HCT116 (cell line): ENCODE data around the gene ACP5. TPM values are rescaled to one million over a fixed set of nuclear protein-coding genes. Genes with fewer than 3 reads are reported as not detected.

Experiments
- ATAC-seq: fragments of 200-7000 bp; cut with Tn5 transposase; 2 replicates; pipeline ENCODE4 v1.9.1; 2020; ENCODE audit warnings: mild to moderate bottlenecking, moderate library complexity
- BruUV-seq: library from RNA; stranded (reverse); fragments of 400-500 nt; replicated peaks from 2 replicates; lab custom pipeline; 2021; lab: Mats Ljungman, UMichigan
- CTCF ChIA-PET: fragments of 300-600 bp; sonication (Branson Sonifier 250); formaldehyde crosslinking; loops from one replicate; lab custom pipeline; 2021; ENCODE audit warnings: antibody characterized with exemption; lab: Charles Lee
- POLR2A ChIA-PET: fragments of 300-600, 350-600 bp; sonication (Branson Sonifier 250); formaldehyde crosslinking; loops from one replicate; lab custom pipeline; 2021; ENCODE audit warnings: antibody characterized with exemption; lab: Charles Lee
- RAD21 ChIA-PET, 2 experiments: fragments of 300-600 bp; sonication (Branson Sonifier 250); formaldehyde crosslinking; loops; one replicate each; lab custom pipeline; 2023; ENCODE audit warnings: low total read pairs in 2 of 2; ENCODE audit not compliant: uncharacterized antibody in 2 of 2, unreplicated experiment in 2 of 2, low non-redundant PET in 1 of 2; lab: Charles Lee
- DNase-seq: peaks from one replicate; pipeline ENCODE4 v3.0.0-alpha.2; 2010; ENCODE audit warnings: low read depth, low spot score
- H2AFZ ChIP-seq: fragments of 200-600 bp; shearing (Covaris generic), sonication (generic); 2 replicates; pipeline ENCODE4 v1.6.1; 2017; ENCODE audit warnings: low read depth, mixed run types, mixed read lengths, antibody characterized with exemption, low read length; ENCODE audit not compliant: poor library complexity, severe bottlenecking
- H3K27ac ChIP-seq: 2 replicates; pipeline ENCODE4 v1.5.1; 2012; ENCODE audit warnings: low read depth, low read length
- H3K27me3 ChIP-seq: fragments of 200-600 bp; sonication (generic); 2 replicates; pipeline ENCODE4 v1.6.1; 2016; ENCODE audit warnings: mixed run types, low read length, mixed read lengths; ENCODE audit not compliant: insufficient read depth
- H3K36me3 ChIP-seq, 2 experiments: fragments of 200-500 bp in 1 of 2; fragments of 200-600 bp in 1 of 2; sonication (Bioruptor generic) in 1 of 2; sonication (generic) in 1 of 2; 2 replicates each; pipeline versions ENCODE4 v1.5.1 to v1.6.1; 2014 to 2016; ENCODE audit warnings: low read length in 2 of 2, inconsistent platforms in 1 of 2, mixed read lengths in 1 of 2, mixed run types in 1 of 2; ENCODE audit not compliant: insufficient read depth in 2 of 2, control insufficient read depth in 1 of 2
- H3K4me1 ChIP-seq, 2 experiments: fragments of 200-600 bp in 1 of 2; sonication (generic) in 1 of 2; 2 replicates each; pipeline versions ENCODE4 v1.5.1 to v1.6.1; 2012 to 2017; ENCODE audit warnings: low read length in 2 of 2, inconsistent platforms in 1 of 2, mild to moderate bottlenecking in 1 of 2, mixed read lengths in 1 of 2, mixed run types in 1 of 2, moderate library complexity in 1 of 2; ENCODE audit not compliant: insufficient read depth in 2 of 2, control insufficient read depth in 1 of 2
- H3K4me2 ChIP-seq: fragments of 200-600 bp; sonication (generic); 2 replicates; pipeline ENCODE4 v1.6.1; 2017; ENCODE audit warnings: mixed run types, low read length, mixed read lengths
- H3K4me3 ChIP-seq, 2 experiments: fragments of 200-600 bp in 1 of 2; sonication (generic) in 1 of 2; replicated peaks in 1 of 2; 2 replicates each; pipeline ENCODE4 v1.5.1; 2011 to 2016; ENCODE audit warnings: low read length in 2 of 2, control low read depth in 1 of 2, low read depth in 1 of 2, mild to moderate bottlenecking in 1 of 2, mixed read lengths in 1 of 2, mixed run types in 1 of 2
- H3K79me2 ChIP-seq: fragments of 200-600 bp; sonication (generic); 2 replicates; pipeline ENCODE4 v1.6.1; 2017; ENCODE audit warnings: mild to moderate bottlenecking, mixed run types, low read length, moderate library complexity, mixed read lengths; ENCODE audit not compliant: insufficient read depth
- H3K9ac ChIP-seq: fragments of 200-600 bp; sonication (generic); 2 replicates; pipeline ENCODE4 v1.6.1; 2016; ENCODE audit warnings: low read length, mixed read lengths
- H3K9me2 ChIP-seq: fragments of 200-600 bp; sonication (generic), shearing (Covaris generic); 2 replicates; pipeline ENCODE4 v1.6.1; 2017; ENCODE audit warnings: mixed run types, mild to moderate bottlenecking, moderate library complexity; ENCODE audit not compliant: insufficient read depth
- H3K9me3 ChIP-seq, 2 experiments: fragments of 200-500 bp in 1 of 2; fragments of 200-600 bp in 1 of 2; sonication (Bioruptor generic) in 1 of 2; sonication (generic) in 1 of 2; 2 replicates each; pipeline ENCODE4 v1.6.1; 2014 to 2017; ENCODE audit warnings: low read length in 2 of 2, mixed read lengths in 2 of 2, inconsistent platforms in 1 of 2, low read depth in 1 of 2, mild to moderate bottlenecking in 1 of 2, mixed run types in 1 of 2, moderate library complexity in 1 of 2; ENCODE audit not compliant: control insufficient read depth in 1 of 2, insufficient read depth in 1 of 2
- H4K20me1 ChIP-seq: fragments of 200-600 bp; sonication (generic), shearing (Covaris generic); 2 replicates; pipeline ENCODE4 v1.6.1; 2017; ENCODE audit warnings: mixed run types, mild to moderate bottlenecking, moderate library complexity; ENCODE audit not compliant: insufficient read depth
- ATF3 ChIP-seq: IDR thresholded peaks from 2 replicates; pipeline ENCODE4 v1.6.1; 2012
- CBX3 ChIP-seq: IDR thresholded peaks from 2 replicates; pipeline ENCODE4 v1.6.1; 2012; ENCODE audit warnings: low read depth
- EGR1 ChIP-seq: IDR thresholded peaks from 2 replicates; pipeline ENCODE4 v1.6.1; 2012; ENCODE audit warnings: low read depth
- ELF1 ChIP-seq: IDR thresholded peaks from 2 replicates; pipeline ENCODE4 v1.6.1; 2012; ENCODE audit warnings: low read depth, borderline replicate concordance
- EZH2 ChIP-seq: fragments of 200-600 bp; sonication (generic); IDR thresholded peaks from 2 replicates; pipeline ENCODE4 v1.6.1; 2017; ENCODE audit warnings: antibody characterized with exemption, mixed run types
- EZH2phosphoT487 ChIP-seq: fragments of 200-600 bp; IDR thresholded peaks from 2 replicates; pipeline ENCODE4 v1.6.1; 2018; ENCODE audit warnings: antibody characterized with exemption, borderline replicate concordance
- FOSL1 ChIP-seq: IDR thresholded peaks from 2 replicates; pipeline ENCODE4 v1.6.1; 2012; ENCODE audit warnings: low read depth
- JUND ChIP-seq: IDR thresholded peaks from 2 replicates; pipeline ENCODE4 v1.6.1; 2012
- MAX ChIP-seq: IDR thresholded peaks from 2 replicates; pipeline ENCODE4 v1.6.1; 2012
- POLR2A ChIP-seq: IDR thresholded peaks from 2 replicates; pipeline ENCODE4 v1.7.0; 2011; ENCODE audit warnings: borderline replicate concordance; ENCODE audit not compliant: insufficient read depth, insufficient read length; ENCODE audit errors: extremely low read depth
- POLR2AphosphoS5 ChIP-seq: IDR thresholded peaks from 2 replicates; pipeline ENCODE4 v1.6.1; 2011; ENCODE audit warnings: mild to moderate bottlenecking, low read depth, low read length, moderate library complexity
- RAD21 ChIP-seq: IDR thresholded peaks from 2 replicates; pipeline ENCODE4 v1.6.1; 2012; ENCODE audit warnings: low read depth, mild to moderate bottlenecking
- REST ChIP-seq: IDR thresholded peaks from 2 replicates; pipeline ENCODE4 v1.6.1; 2012; ENCODE audit warnings: low read depth
- SIN3A ChIP-seq: IDR thresholded peaks from 2 replicates; pipeline ENCODE4 v1.6.1; 2012; ENCODE audit warnings: low read depth
- SP1 ChIP-seq: IDR thresholded peaks from 2 replicates; pipeline ENCODE4 v1.6.1; 2012; ENCODE audit warnings: low read depth
- SRF ChIP-seq: IDR thresholded peaks from 2 replicates; pipeline ENCODE4 v1.6.1; 2012; ENCODE audit warnings: low read depth
- TCF7L2 ChIP-seq: IDR thresholded peaks from 2 replicates; pipeline ENCODE4 v1.7.0; 2011; ENCODE audit warnings: borderline replicate concordance, inconsistent platforms; ENCODE audit not compliant: insufficient read depth, insufficient read length; ENCODE audit errors: extremely low read depth
- YY1 ChIP-seq: IDR thresholded peaks from 2 replicates; pipeline ENCODE4 v1.6.1; 2011; ENCODE audit warnings: low read length, low read depth, moderate library complexity, mild to moderate bottlenecking; ENCODE audit not compliant: insufficient replicate concordance; ENCODE audit errors: extremely low read depth
- ZBTB33 ChIP-seq: IDR thresholded peaks from 2 replicates; pipeline ENCODE4 v1.6.1; 2011; ENCODE audit warnings: mild to moderate bottlenecking, low read length, moderate library complexity; ENCODE audit not compliant: insufficient replicate concordance; ENCODE audit errors: extremely low read depth
- ZFX ChIP-seq: fragments of 450-650 bp; IDR thresholded peaks from 2 replicates; pipeline ENCODE4 v1.6.1; 2017
- intact Hi-C: fragments of 100-400 bp; cut with micrococcal nuclease; formaldehyde crosslinking; loops from 2 replicates; pipeline ENCODE4 v1.10.0; 2022
- total RNA-seq: library from RNA; stranded (reverse); gene quantifications from one replicate; pipeline ENCODE4 v1.2.1, GENCODE V29; 2021; ENCODE audit not compliant: unreplicated experiment

ACP5 gene
- total RNA-seq, 1 experiment from 2014 or later = 1.2 TPM

- Histone ChIP-seq H3K9ac (peak within 1 kb of the TSS; percentile 73), H3K79me2 (peaks cover 21% of the 10 kb centered on the region), H4K20me1 (no peaks in the 10 kb centered on the region), H3K27ac (peak within 1 kb of the TSS; percentile 90), H3K36me3 (no peaks in the 10 kb centered on the region), H2AFZ (no peak within 1 kb of the TSS), H3K4me1 (peaks cover 25 to 39% of the 10 kb centered on the region in 2 experiments), H3K27me3 (no peaks in the 10 kb centered on the region), H3K9me2 (no peaks in the 10 kb centered on the region), H3K4me2 (peak within 1 kb of the TSS; percentile 91), H3K9me3 (no peaks in the 10 kb centered on the region), H3K4me3 (peak within 1 kb of the TSS; percentile 64 to 94)
- BruUV-seq = TSS peak; percentile 79
- peak; percentile 97 for DNase-seq
- CTCF ChIA-PET = interaction anchor here (1.0 to 1.9 kb wide), 3 partner anchors 30 to 147 kb away, joined by 3 to 5 read pairs (median 3); partner anchors contain the start of gene ELOF1
- TF ChIP-seq ZFX (peak; percentile 70; the same call in 1 of the 2 replicates), EGR1 (peak; percentile 81), CBX3 (no peak; the same call in 1 of the 2 replicates), YY1 (peak; percentile 97), EZH2 (no peak), EZH2phosphoT487 (no peak), JUND (no peak), TCF7L2 (no peak), POLR2A (peak; percentile 27), MAX (peak; percentile 74), ELF1 (no peak), REST (peak; percentile 91), SP1 (peak; percentile 86), SIN3A (peak; percentile 86), FOSL1 (no peak), POLR2AphosphoS5 (no peak), SRF (no peak), RAD21 (no peak), ZBTB33 (peak; percentile 60), ATF3 (no peak)
- POLR2A ChIA-PET = interaction anchor here (0.5 to 1.3 kb wide), 6 partner anchors 8 to 1432 kb away, joined by 3 to 5 read pairs (median 3); partner anchors contain the start of genes ELOF1 and SWSAP1
- peak; percentile 92 for ATAC-seq
- RAD21 ChIA-PET = no interaction called here
- intact Hi-C loops = loop anchor here (2.0 kb wide), 1 partner anchor 24 kb away; the partner anchor contains the start of gene ZNF653
Observed at GRCh38 chr19:11528551-11529341, 48.7 kb downstream of the ACP5 start, which contains the start of gene ECSIT. Gene ECSIT (minus strand): TSS chr19:11529134. CDS start chr19:11519170, 9,964 bp downstream.
